Liver (tissue), 9 donors: ENCODE measurements around the gene HADHB. TPM values are rescaled to one million over a fixed set of nuclear protein-coding genes. Genes with fewer than 3 reads are reported as not detected.

Experiments used
- DNase-seq: peaks from one replicate; pipeline ENCODE4 v3.0.0-alpha.2; 2017; ENCODE audit warnings: low spot score
- H3K27ac ChIP-seq, 2 donors: one replicate each; pipeline ENCODE4 v1.7.0; 2013; ENCODE audit warnings: inconsistent platforms in 2 of 2, low read length in 2 of 2, control low read depth in 1 of 2, low read depth in 1 of 2, mild to moderate bottlenecking in 1 of 2
- H3K27me3 ChIP-seq, 4 donors: one replicate each; pipeline versions ENCODE4 v1.6.1 to v1.7.0; 2013; ENCODE audit warnings: low read length in 3 of 4, inconsistent platforms in 1 of 4, mild to moderate bottlenecking in 1 of 4, moderate library complexity in 1 of 4; ENCODE audit not compliant: control insufficient read depth in 4 of 4, insufficient read depth in 4 of 4
- H3K36me3 ChIP-seq, 4 donors: one replicate each; pipeline versions ENCODE4 v1.6.1 to v1.7.0; 2013; ENCODE audit warnings: low read length in 3 of 4, mild to moderate bottlenecking in 3 of 4, low read depth in 1 of 4, moderate library complexity in 1 of 4; ENCODE audit not compliant: control insufficient read depth in 4 of 4, insufficient read depth in 3 of 4
- H3K4me1 ChIP-seq, 4 donors: one replicate each; pipeline versions ENCODE4 v1.6.1 to v1.7.0; 2013; ENCODE audit warnings: low read length in 3 of 4, mild to moderate bottlenecking in 3 of 4, moderate library complexity in 1 of 4; ENCODE audit not compliant: control insufficient read depth in 4 of 4, insufficient read depth in 4 of 4
- H3K4me3 ChIP-seq, 3 donors: one replicate each; pipeline versions ENCODE4 v1.6.1 to v1.7.0; 2013; ENCODE audit warnings: low read length in 3 of 3, control low read depth in 1 of 3, low read depth in 1 of 3, mild to moderate bottlenecking in 1 of 3
- H3K9ac ChIP-seq, 2 donors: one replicate each; pipeline ENCODE4 v1.7.0; 2013; ENCODE audit warnings: low read length in 2 of 2, mild to moderate bottlenecking in 2 of 2, moderate library complexity in 2 of 2, control low read depth in 1 of 2, low read depth in 1 of 2
- H3K9me3 ChIP-seq, 4 donors: one replicate each; pipeline versions ENCODE4 v1.6.1 to v1.7.0; 2013; ENCODE audit warnings: low read length in 3 of 4; ENCODE audit not compliant: control insufficient read depth in 4 of 4
- EGR1 ChIP-seq, 2 donors: IDR thresholded peaks; 2 replicates each; pipeline ENCODE4 v1.6.1; 2016 to 2018; ENCODE audit warnings: antibody characterized with exemption in 2 of 2, low read depth in 2 of 2
- FOXA1 ChIP-seq: IDR thresholded peaks from 2 replicates; pipeline ENCODE4 v1.6.1; 2016; ENCODE audit warnings: antibody characterized with exemption
- FOXA2 ChIP-seq: IDR thresholded peaks from 2 replicates; pipeline ENCODE4 v1.6.1; 2016; ENCODE audit warnings: antibody characterized with exemption
- GABPA ChIP-seq, 2 donors: IDR thresholded peaks in 1 of 2; conservative IDR thresholded peaks in 1 of 2; 2 replicates each; pipeline ENCODE4 v1.6.1; 2016; ENCODE audit warnings: antibody characterized with exemption in 2 of 2, mild to moderate bottlenecking in 1 of 2, moderate library complexity in 1 of 2
- HNF4A ChIP-seq, 2 donors: conservative IDR thresholded peaks; 2 replicates each; pipeline ENCODE4 v1.6.1; 2016; ENCODE audit warnings: antibody characterized with exemption in 2 of 2, mild to moderate bottlenecking in 2 of 2
- HNF4G ChIP-seq: IDR thresholded peaks from 2 replicates; pipeline ENCODE4 v1.6.1; 2016; ENCODE audit warnings: antibody characterized with exemption
- JUND ChIP-seq, 2 donors: IDR thresholded peaks; 2 replicates each; pipeline ENCODE4 v1.6.1; 2016; ENCODE audit warnings: antibody characterized with exemption in 2 of 2
- MAX ChIP-seq: IDR thresholded peaks from 2 replicates; pipeline ENCODE4 v1.6.1; 2016; ENCODE audit warnings: antibody characterized with exemption
- NR2F2 ChIP-seq: IDR thresholded peaks from 2 replicates; pipeline ENCODE4 v1.6.1; 2016; ENCODE audit warnings: antibody characterized with exemption
- RAD21 ChIP-seq, 2 donors: IDR thresholded peaks; 2 replicates each; pipeline ENCODE4 v1.6.1; 2016; ENCODE audit warnings: antibody characterized with exemption in 2 of 2, mild to moderate bottlenecking in 2 of 2
- RXRA ChIP-seq, 2 donors: IDR thresholded peaks; 2 replicates each; pipeline ENCODE4 v1.6.1; 2017 to 2018; ENCODE audit warnings: antibody characterized with exemption in 2 of 2, mild to moderate bottlenecking in 1 of 2
- SP1 ChIP-seq: IDR thresholded peaks from 2 replicates; pipeline ENCODE4 v1.6.1; 2018; ENCODE audit warnings: antibody characterized with exemption, mild to moderate bottlenecking
- TAF1 ChIP-seq: conservative IDR thresholded peaks from 2 replicates; pipeline ENCODE4 v1.6.1; 2016; ENCODE audit warnings: antibody characterized with exemption, mild to moderate bottlenecking
- YY1 ChIP-seq: IDR thresholded peaks from 2 replicates; pipeline ENCODE4 v1.6.1; 2016; ENCODE audit warnings: antibody characterized with exemption, mild to moderate bottlenecking
- WGBS: extraction: QIAGEN DNeasy Blood & Tissue Kit; methylation state at CpG from one replicate; pipeline ENCODE4 v1.1.7; 2013; 5-methylcytosine and 5-hydroxymethylcytosine counted together
- polyA plus RNA-seq, 2 donors: library from polyadenylated mRNA; stranded (reverse) in 1 of 2; unstranded in 1 of 2; fragments of 200-250 nt in 1 of 2; fragments of >200 nt in 1 of 2; fragmentation: Nextera tagmentation in 1 of 2; extraction: Ambion mirVana in 1 of 2; gene quantifications; one replicate each; pipeline versions ENCODE4 v1.2.1 to v1.2.3, GENCODE V29; 2013 to 2015
- total RNA-seq, 2 donors: library from RNA; depleted of rRNA; stranded (reverse); fragments of >200 nt; gene quantifications; one replicate each; pipeline ENCODE4 v1.2.3, GENCODE V29; 2014
- TF ChIP-seq, protein P1 (sequence below): IDR thresholded peaks from 2 replicates; pipeline ENCODE4 v1.6.1; 2016; ENCODE audit warnings: antibody characterized with exemption
- TF ChIP-seq, protein P2 (sequence below): fragments of 150-350 bp; IDR thresholded peaks from 2 replicates; pipeline ENCODE4 v1.5.1; 2017; ENCODE audit warnings: improper control_type of control experiment, low read depth, low read length; ENCODE audit not compliant: missing input control
- TF ChIP-seq, protein P3 (sequence below): IDR thresholded peaks from 2 replicates; pipeline ENCODE4 v1.6.1; 2016; ENCODE audit warnings: antibody characterized with exemption
- TF ChIP-seq, protein P4 (sequence below): IDR thresholded peaks from 2 replicates; pipeline ENCODE4 v1.6.1; 2016; ENCODE audit warnings: antibody characterized with exemption, mild to moderate bottlenecking
- donor health status: healthy.
- donor health status: healthy.
- donor health status: healthy.
- donor health status: healthy.
- donor health status: healthy.

HADHB gene
- total and polyA plus RNA-seq, 4 donors: 103 to 284 (median 261) TPM

DNA sequence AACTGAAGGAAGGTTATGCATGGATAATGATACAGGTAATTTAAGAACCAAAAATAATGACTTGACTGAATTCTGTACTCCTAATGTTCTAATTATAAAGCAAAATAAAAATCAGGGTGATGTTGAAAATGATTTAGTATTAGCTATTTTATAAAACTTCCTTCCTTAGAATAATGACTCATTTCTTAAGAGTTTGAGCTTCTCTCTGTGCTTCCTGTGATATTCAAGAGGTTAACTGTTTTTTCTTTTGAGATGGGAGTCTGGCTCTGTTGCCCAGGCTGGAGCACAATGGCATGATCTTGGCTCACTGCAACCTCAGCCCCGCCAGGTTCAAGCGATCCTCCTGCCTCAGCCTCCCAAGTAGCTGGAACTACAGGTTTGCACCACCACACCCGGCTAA, 15.1 kb upstream of the HADHB start:
- DNase-seq: no peak
- no peaks in the 10 kb centered on the region for H3K9me3 ChIP-seq
- no peak overlapping the region for H3K9ac ChIP-seq
- TF ChIP-seq HNF4G (no peak), NR2F2 (no peak), JUND (IDR thresholded peaks at IDR 0.05) (no peak), GABPA (IDR thresholded peaks at IDR 0.05 in 1 of 2, conservative IDR thresholded peaks at IDR 0.05 in 1 of 2) (no peak), RAD21 (IDR thresholded peaks at IDR 0.05) (no peak), RXRA (IDR thresholded peaks at IDR 0.05) (no peak), SP1 (no peak), EGR1 (IDR thresholded peaks at IDR 0.05; ENCODE audit: low read depth in 2 of 2) (no peak), FOXA2 (no peak), MAX (no peak), HNF4A (conservative IDR thresholded peaks at IDR 0.05) (no peak), TAF1 (no peak), YY1 (no peak), FOXA1 (no peak)
- TF ChIP-seq, protein P1, sequence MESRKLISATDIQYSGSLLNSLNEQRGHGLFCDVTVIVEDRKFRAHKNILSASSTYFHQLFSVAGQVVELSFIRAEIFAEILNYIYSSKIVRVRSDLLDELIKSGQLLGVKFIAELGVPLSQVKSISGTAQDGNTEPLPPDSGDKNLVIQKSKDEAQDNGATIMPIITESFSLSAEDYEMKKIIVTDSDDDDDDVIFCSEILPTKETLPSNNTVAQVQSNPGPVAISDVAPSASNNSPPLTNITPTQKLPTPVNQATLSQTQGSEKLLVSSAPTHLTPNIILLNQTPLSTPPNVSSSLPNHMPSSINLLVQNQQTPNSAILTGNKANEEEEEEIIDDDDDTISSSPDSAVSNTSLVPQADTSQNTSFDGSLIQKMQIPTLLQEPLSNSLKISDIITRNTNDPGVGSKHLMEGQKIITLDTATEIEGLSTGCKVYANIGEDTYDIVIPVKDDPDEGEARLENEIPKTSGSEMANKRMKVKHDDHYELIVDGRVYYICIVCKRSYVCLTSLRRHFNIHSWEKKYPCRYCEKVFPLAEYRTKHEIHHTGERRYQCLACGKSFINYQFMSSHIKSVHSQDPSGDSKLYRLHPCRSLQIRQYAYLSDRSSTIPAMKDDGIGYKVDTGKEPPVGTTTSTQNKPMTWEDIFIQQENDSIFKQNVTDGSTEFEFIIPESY: no peak
- TF ChIP-seq, protein P2, sequence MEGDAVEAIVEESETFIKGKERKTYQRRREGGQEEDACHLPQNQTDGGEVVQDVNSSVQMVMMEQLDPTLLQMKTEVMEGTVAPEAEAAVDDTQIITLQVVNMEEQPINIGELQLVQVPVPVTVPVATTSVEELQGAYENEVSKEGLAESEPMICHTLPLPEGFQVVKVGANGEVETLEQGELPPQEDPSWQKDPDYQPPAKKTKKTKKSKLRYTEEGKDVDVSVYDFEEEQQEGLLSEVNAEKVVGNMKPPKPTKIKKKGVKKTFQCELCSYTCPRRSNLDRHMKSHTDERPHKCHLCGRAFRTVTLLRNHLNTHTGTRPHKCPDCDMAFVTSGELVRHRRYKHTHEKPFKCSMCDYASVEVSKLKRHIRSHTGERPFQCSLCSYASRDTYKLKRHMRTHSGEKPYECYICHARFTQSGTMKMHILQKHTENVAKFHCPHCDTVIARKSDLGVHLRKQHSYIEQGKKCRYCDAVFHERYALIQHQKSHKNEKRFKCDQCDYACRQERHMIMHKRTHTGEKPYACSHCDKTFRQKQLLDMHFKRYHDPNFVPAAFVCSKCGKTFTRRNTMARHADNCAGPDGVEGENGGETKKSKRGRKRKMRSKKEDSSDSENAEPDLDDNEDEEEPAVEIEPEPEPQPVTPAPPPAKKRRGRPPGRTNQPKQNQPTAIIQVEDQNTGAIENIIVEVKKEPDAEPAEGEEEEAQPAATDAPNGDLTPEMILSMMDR: no peak
- TF ChIP-seq, protein P3, sequence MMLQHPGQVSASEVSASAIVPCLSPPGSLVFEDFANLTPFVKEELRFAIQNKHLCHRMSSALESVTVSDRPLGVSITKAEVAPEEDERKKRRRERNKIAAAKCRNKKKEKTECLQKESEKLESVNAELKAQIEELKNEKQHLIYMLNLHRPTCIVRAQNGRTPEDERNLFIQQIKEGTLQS: no peak
- TF ChIP-seq, protein P4, sequence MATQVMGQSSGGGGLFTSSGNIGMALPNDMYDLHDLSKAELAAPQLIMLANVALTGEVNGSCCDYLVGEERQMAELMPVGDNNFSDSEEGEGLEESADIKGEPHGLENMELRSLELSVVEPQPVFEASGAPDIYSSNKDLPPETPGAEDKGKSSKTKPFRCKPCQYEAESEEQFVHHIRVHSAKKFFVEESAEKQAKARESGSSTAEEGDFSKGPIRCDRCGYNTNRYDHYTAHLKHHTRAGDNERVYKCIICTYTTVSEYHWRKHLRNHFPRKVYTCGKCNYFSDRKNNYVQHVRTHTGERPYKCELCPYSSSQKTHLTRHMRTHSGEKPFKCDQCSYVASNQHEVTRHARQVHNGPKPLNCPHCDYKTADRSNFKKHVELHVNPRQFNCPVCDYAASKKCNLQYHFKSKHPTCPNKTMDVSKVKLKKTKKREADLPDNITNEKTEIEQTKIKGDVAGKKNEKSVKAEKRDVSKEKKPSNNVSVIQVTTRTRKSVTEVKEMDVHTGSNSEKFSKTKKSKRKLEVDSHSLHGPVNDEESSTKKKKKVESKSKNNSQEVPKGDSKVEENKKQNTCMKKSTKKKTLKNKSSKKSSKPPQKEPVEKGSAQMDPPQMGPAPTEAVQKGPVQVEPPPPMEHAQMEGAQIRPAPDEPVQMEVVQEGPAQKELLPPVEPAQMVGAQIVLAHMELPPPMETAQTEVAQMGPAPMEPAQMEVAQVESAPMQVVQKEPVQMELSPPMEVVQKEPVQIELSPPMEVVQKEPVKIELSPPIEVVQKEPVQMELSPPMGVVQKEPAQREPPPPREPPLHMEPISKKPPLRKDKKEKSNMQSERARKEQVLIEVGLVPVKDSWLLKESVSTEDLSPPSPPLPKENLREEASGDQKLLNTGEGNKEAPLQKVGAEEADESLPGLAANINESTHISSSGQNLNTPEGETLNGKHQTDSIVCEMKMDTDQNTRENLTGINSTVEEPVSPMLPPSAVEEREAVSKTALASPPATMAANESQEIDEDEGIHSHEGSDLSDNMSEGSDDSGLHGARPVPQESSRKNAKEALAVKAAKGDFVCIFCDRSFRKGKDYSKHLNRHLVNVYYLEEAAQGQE: no peak
- peaks cover 25 to 73% (median 66%) of the 10 kb centered on the region in 4 donors for H3K36me3 ChIP-seq
- WGBS: 99% methylated on average over 3 of the region's 3 CpGs
- no peak overlapping the region for H3K27ac ChIP-seq
- no peaks in the 10 kb centered on the region for H3K27me3 ChIP-seq
- no peak overlapping the region for H3K4me3 ChIP-seq
- H3K4me1 ChIP-seq: no peaks in the 10 kb centered on the region
